Prostate gland (tissue), 2 donors: ENCODE data around the gene MXD3. TPM values are rescaled to one million over a fixed set of nuclear protein-coding genes. Genes with fewer than 3 reads are reported as not detected.
"Not testable (repeated sequence)": the region's sequence is repeated elsewhere in the genome, so short reads cannot be mapped to it uniquely, and the experiment has no call there.

Experiments
- DNase-seq: peaks from one replicate; pipeline ENCODE4 v3.0.0-alpha.2; 2019; ENCODE audit warnings: low spot score
- H3K27ac ChIP-seq, 2 donors: fragments of 200-600 bp; sonication (generic); 2 replicates each; pipeline ENCODE4 v1.5.1; 2017 to 2019
- H3K27me3 ChIP-seq: fragments of 200-600 bp; sonication (generic); replicated peaks from 2 replicates; pipeline ENCODE4 v1.5.1; 2019; ENCODE audit not compliant: insufficient read depth
- H3K36me3 ChIP-seq, 2 donors: fragments of 200-600 bp; sonication (generic); 1 replicate in 1 of 2; 2 replicates in 1 of 2; pipeline versions ENCODE4 v1.5.1 to v1.8.1; 2017 to 2019
- H3K4me1 ChIP-seq: fragments of 200-600 bp; sonication (generic); replicated peaks from 2 replicates; pipeline ENCODE4 v1.5.1; 2019
- H3K4me3 ChIP-seq, 2 donors: fragments of 200-600 bp; sonication (generic); 2 replicates each; pipeline ENCODE4 v1.5.1; 2017 to 2019
- H3K9me3 ChIP-seq: fragments of 200-600 bp; sonication (generic); 2 replicates; pipeline ENCODE4 v1.5.1; 2017
- POLR2A ChIP-seq: fragments of 450-650 bp; IDR thresholded peaks from one replicate; pipeline ENCODE4 v1.6.1; 2016; ENCODE audit warnings: antibody characterized with exemption, mild to moderate bottlenecking
- POLR2AphosphoS5 ChIP-seq: sonication (generic); formaldehyde crosslinking; IDR thresholded peaks from one replicate; pipeline ENCODE4 v1.6.1; 2017; ENCODE audit warnings: antibody characterized with exemption
- WGBS: methylation state at CpG from one replicate; pipeline ENCODE4 v1.1.5; 2018; 5-methylcytosine and 5-hydroxymethylcytosine counted together
- intact Hi-C: fragments of 100-400 bp; cut with DNase I; formaldehyde crosslinking; loops from one replicate; pipeline ENCODE4 v1.14.2; 2022
- total RNA-seq, 2 donors: library from RNA; depleted of rRNA; stranded (reverse); fragments of >200 nt; gene quantifications; one replicate each; pipeline ENCODE4 v1.1.0, GENCODE V29; 2016
- TF ChIP-seq, protein P1 (sequence below), 4 experiments: fragments of 200-600 bp in 2 of 4; fragments of 450-650 bp in 2 of 4; sonication (generic) in 2 of 4; IDR thresholded peaks; 1 replicate in 3 of 4; 2 replicates in 1 of 4; pipeline ENCODE4 v1.5.1; 2016 to 2019; ENCODE audit warnings: antibody characterized with exemption in 4 of 4, mild to moderate bottlenecking in 2 of 4, moderate library complexity in 2 of 4

The MXD3 gene
- total RNA-seq, 2 donors from 2014 or later: 13.5 to 20.5 TPM

DNA sequence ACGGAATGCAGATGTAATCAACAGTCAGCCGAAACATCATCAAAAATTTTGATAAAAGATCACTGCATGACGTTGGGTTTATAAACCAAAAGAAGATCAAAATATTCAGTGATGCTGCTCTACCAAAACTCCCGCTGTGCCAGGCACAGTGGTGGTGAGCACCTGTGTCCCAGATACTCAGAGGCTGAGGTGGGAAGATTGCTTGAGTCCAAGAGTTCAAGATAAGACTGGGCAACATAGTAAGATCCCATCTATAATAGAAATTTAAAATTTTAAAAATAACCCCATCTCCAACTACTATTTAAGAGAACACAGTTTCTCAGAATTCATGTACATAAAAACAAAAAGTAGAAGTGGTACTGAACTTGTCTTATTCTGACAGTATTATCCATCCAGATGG lies 36.0 kb upstream of the MXD3 start:
- TF ChIP-seq, protein P1, sequence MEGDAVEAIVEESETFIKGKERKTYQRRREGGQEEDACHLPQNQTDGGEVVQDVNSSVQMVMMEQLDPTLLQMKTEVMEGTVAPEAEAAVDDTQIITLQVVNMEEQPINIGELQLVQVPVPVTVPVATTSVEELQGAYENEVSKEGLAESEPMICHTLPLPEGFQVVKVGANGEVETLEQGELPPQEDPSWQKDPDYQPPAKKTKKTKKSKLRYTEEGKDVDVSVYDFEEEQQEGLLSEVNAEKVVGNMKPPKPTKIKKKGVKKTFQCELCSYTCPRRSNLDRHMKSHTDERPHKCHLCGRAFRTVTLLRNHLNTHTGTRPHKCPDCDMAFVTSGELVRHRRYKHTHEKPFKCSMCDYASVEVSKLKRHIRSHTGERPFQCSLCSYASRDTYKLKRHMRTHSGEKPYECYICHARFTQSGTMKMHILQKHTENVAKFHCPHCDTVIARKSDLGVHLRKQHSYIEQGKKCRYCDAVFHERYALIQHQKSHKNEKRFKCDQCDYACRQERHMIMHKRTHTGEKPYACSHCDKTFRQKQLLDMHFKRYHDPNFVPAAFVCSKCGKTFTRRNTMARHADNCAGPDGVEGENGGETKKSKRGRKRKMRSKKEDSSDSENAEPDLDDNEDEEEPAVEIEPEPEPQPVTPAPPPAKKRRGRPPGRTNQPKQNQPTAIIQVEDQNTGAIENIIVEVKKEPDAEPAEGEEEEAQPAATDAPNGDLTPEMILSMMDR (IDR thresholded peaks at IDR 0.05): no peak
- no peak for TF ChIP-seq POLR2AphosphoS5
- no peak for TF ChIP-seq POLR2A
- Histone ChIP-seq H3K27ac (no peak overlapping the region), H3K27me3 (no peaks in the 10 kb centered on the region), H3K36me3 (no peaks in the 10 kb centered on the region), H3K4me3 (no peak overlapping the region), H3K4me1 (peaks cover 16% of the 10 kb centered on the region), H3K9me3 (no peaks in the 10 kb centered on the region)
- 84% methylated on average over 4 of the region's 4 CpGs for WGBS
- DNase-seq: no peak
- intact Hi-C loops: no loop called here

DNA sequence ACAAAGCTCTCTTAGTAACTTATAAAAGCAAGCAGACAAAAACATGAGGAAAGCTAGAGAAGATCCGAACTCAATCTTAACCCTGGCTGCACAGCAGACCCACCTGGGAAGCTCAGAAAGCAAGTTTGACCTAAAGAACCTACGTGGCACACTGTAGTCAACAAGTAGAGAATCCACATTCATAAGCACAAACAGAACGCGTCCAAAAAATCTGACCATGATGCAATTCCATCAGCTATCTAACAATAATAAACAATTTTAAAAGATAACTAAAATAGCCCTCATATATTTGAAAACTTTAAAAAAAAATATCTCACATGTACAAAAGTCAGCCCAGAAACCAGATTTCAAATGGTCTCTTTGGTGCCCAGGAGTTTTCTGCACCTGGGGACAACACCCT lies 35.1 kb upstream of the MXD3 start:
- Histone ChIP-seq H3K4me3 (no peak overlapping the region), H3K27ac (no peak overlapping the region), H3K4me1 (peaks cover 16% of the 10 kb centered on the region), H3K9me3 (no peaks in the 10 kb centered on the region), H3K36me3 (no peaks in the 10 kb centered on the region), H3K27me3 (no peaks in the 10 kb centered on the region)
- intact Hi-C loops: no loop called here
- TF ChIP-seq POLR2A: no peak
- TF ChIP-seq, protein P1 (IDR thresholded peaks at IDR 0.05): no peak
- no peak for TF ChIP-seq POLR2AphosphoS5
- DNase-seq: no peak
- 75% methylated on average over 4 of the region's 4 CpGs for WGBS

DNA sequence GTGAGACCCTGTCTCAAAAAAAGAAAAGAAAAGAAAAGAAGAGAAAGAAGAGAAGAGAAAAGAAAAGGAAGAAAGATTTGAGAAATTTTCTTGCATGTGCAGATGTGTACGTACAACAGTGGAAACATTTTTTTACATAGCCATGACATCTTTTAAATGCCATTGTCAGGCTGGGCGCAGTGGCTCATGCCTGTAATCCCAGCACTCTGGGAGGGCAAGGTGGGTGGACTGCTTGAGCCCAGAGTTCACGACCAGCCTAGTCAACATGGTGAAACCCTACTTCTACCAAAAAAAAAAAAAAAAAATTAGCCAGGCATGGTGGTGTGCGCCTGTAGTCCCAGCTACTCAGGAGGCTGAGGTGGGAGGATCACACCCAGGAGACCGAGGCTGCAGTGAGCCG lies 33.2 kb upstream of the MXD3 start:
- TF ChIP-seq, protein P1 (IDR thresholded peaks at IDR 0.05): no peak
- TF ChIP-seq POLR2AphosphoS5 (no peak), POLR2A (no peak)
- 94% methylated on average over 6 of the region's 6 CpGs for WGBS
- Histone ChIP-seq H3K27ac (no peak overlapping the region), H3K4me3 (no peak overlapping the region), H3K27me3 (no peaks in the 10 kb centered on the region), H3K9me3 (no peaks in the 10 kb centered on the region), H3K4me1 (peaks cover 7% of the 10 kb centered on the region), H3K36me3 (no peaks in the 10 kb centered on the region)
- intact Hi-C loops: no loop called here
- no peak for DNase-seq

DNA sequence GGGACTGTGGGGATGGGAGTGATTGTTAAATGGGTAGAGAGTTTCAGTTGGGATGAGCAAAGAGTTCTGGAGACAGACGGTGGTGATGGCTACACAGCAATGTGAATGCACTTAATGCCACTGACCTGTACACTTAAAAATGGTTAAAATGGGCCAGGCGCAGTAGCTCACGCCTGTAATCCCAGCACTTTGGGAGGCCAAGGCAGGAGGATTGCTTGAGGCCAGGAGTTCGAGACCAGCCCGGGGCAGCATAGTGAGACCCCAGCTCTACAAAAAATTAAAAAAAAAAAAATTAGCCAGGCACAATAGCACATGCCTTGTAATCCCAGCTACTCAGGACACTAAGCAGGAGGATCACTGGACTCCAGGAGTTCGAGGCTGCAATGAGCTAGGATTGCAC lies 32.1 kb upstream of the MXD3 start:
- WGBS: 92% methylated on average over 6 of the region's 6 CpGs
- H3K36me3 ChIP-seq: no peaks in the 10 kb centered on the region
- no peaks in the 10 kb centered on the region for H3K9me3 ChIP-seq
- no peak for DNase-seq
- TF ChIP-seq POLR2A (no peak), POLR2AphosphoS5 (no peak)
- TF ChIP-seq, protein P1 (IDR thresholded peaks at IDR 0.05): no peak
- no peak overlapping the region for H3K4me3 ChIP-seq
- H3K27ac ChIP-seq: no peak overlapping the region
- no peaks in the 10 kb centered on the region for H3K4me1 ChIP-seq
- H3K27me3 ChIP-seq: no peaks in the 10 kb centered on the region
- intact Hi-C loops: no loop called here

DNA sequence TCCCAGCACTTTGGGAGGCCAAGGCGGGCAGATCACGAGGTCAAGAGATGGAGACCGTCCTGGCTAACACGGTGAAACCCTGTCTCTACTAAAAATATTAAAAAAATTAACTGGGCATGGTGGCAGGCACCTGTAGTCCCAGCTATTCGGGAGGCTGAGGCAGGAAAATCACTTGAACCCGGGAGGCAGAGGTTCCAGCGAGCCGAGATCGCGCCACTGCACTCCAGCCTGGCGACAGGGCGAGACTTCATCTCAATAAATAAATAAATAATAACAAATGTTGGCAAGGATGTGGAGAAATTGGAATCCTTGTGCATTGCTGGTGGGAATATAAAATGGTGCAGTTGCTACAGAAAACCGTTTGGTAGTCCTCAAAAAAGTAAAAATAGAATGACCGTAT lies 31.3 kb upstream of the MXD3 start:
- H3K27ac ChIP-seq, H3K4me1 ChIP-seq, H3K36me3 ChIP-seq, H3K27me3 ChIP-seq, intact Hi-C loops, H3K9me3 ChIP-seq, H3K4me3 ChIP-seq, DNase-seq: not testable (repeated sequence)
- 95% methylated on average over 14 of the region's 14 CpGs for WGBS
